ENCODE data around the gene MAPRE3.

The MAPRE3 gene

DNA sequence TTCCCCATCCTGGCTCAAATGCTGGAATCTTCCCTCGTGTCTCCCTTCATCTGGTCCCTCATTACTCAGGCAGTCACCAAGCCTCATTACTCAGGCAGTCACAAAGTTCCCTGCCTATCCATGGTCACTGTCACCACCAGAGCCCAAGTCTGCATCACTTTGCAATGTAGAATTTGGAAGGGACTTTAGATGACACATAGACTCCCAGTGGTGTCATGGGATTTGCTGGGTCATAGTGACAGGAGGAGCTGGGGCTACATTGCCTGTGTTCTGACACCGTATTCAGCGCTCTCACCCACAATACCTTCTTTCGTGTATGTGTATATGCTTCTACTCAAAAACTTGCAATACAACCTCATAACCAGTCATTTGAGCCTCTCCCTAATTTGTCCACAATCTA is 105.9 kb downstream of the MAPRE3 start:
- Histone ChIP-seq H3K4me2 (ENCODE audit: low read depth, low read length, poor library complexity, severe bottlenecking) (no peak overlapping the region), H3K9me2 (replicated peaks; ENCODE audit: insufficient read depth, low read length) (no peaks in the 10 kb centered on the region), H3K79me2 (ENCODE audit: insufficient read depth, low read length) (no peaks in the 10 kb centered on the region), H3K27ac (ENCODE audit: low read depth, low read length) (no peak overlapping the region), H3K9me3 (ENCODE audit: insufficient read depth, low read length) (no peaks in the 10 kb centered on the region), H3K4me3 (ENCODE audit: insufficient read depth, low read length, poor library complexity, severe bottlenecking) (no peak overlapping the region), H3F3A (ENCODE audit: insufficient read depth) (peaks cover 14% of the 10 kb centered on the region; the same call in 1 of the 2 replicates), H4K20me1 (ENCODE audit: low read depth, low read length) (no peaks in the 10 kb centered on the region), H3K36me3 (ENCODE audit: low read length) (no peaks in the 10 kb centered on the region), H3K9ac (ENCODE audit: low read length) (no peak overlapping the region), H3K27me3 (ENCODE audit: low read length) (no peaks in the 10 kb centered on the region), H2AFZ (ENCODE audit: low read depth, low read length, severe bottlenecking) (no peak overlapping the region)
- TF ChIP-seq, protein P1, sequence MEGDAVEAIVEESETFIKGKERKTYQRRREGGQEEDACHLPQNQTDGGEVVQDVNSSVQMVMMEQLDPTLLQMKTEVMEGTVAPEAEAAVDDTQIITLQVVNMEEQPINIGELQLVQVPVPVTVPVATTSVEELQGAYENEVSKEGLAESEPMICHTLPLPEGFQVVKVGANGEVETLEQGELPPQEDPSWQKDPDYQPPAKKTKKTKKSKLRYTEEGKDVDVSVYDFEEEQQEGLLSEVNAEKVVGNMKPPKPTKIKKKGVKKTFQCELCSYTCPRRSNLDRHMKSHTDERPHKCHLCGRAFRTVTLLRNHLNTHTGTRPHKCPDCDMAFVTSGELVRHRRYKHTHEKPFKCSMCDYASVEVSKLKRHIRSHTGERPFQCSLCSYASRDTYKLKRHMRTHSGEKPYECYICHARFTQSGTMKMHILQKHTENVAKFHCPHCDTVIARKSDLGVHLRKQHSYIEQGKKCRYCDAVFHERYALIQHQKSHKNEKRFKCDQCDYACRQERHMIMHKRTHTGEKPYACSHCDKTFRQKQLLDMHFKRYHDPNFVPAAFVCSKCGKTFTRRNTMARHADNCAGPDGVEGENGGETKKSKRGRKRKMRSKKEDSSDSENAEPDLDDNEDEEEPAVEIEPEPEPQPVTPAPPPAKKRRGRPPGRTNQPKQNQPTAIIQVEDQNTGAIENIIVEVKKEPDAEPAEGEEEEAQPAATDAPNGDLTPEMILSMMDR (IDR thresholded peaks at IDR 0.05; ENCODE audit: insufficient read depth, low read length, poor library complexity, severe bottlenecking) = no peak
- no peak for TF ChIP-seq EZH2phosphoT487 (conservative IDR thresholded peaks at IDR 0.05; ENCODE audit: low read length)
